GM10847 (cell line): ENCODE results near the gene SLC6A20.

ENCODE experiments used
- POLR2A ChIP-seq: IDR thresholded peaks from 2 replicates; pipeline ENCODE4 v1.6.1; 2011; ENCODE audit not compliant: insufficient read length; ENCODE audit errors: extremely low read depth

SLC6A20 gene

DNA sequence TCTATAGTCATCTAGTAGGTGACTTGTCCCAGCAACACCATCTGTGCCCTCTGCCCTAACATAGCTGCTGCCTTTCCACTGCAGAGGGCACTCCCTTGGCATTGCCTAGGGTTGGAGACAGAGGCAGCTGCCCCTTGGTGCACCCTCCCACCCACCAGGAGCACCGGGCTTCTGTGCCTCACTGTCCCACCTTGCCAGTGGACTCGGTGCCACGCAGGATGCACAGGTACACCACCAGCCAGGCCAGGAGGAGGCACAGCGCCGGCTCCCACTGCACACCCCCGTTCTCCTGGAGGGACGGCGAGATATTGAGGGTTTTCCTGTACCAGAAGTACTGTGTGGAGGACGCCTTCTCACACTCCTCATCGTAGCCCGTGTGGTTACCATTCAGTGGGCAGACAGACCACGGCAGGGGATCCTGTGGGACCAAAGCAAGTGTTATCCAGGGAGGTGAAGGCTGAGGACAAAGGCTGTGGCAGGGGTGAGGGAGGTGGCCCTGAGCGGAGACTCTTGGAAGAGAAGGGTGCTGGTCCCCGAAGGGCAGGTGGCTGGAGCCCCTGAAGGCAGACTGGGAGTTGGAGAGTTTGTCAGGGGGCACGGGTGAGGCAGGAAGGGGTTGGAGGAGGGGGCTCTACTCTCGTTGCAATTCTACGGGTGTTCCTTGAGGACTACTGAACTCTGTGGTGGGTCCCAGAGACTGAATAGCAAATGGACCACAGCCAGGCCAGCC is 20.6 kb downstream of the SLC6A20 start:
- TF ChIP-seq POLR2A = no peak

DNA sequence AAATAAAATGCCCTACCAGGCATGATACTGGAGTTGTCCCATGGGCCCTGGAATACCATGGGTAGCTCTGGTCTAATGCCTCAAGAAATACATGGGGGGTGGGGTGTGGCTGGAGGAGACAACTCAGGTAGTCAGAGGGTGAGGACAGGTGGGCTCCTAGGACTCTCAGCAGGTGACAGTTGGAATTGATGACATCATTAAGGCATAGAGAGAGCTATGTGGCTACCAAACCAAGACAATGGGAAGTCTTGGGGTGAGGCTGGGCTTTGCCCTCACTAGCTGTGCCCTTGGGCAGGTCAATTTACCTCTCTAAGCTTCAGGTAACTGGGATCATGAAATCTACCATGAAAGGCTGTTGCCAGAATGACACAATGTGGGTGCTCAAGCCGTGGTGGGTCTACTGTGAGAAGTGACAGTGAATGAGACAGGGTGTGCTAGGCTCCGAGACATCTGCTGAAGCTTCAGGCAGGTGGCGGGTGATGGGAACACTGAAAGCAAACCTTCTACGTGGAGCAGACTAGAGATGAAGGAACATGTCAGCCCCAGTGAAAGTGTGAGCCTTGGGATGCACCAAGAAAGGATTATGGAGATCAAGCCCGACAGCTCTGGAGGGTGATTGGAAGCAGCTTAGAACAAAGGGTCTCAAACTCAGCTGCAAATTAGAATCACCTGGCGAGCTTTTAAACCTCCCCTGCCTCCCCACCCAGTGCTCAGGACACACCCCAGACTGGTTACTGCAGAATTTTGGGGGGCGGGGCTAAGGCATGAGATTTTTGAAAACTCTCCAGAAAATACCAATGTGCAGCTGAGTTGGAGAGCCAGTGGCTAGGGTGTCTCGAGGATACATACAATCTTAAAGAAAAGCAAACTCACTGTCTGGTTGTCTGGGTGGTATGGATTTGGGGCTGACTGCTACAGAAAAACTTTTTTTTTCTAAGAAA is 21.5 kb downstream of the SLC6A20 start:
- no peak for TF ChIP-seq POLR2A

DNA sequence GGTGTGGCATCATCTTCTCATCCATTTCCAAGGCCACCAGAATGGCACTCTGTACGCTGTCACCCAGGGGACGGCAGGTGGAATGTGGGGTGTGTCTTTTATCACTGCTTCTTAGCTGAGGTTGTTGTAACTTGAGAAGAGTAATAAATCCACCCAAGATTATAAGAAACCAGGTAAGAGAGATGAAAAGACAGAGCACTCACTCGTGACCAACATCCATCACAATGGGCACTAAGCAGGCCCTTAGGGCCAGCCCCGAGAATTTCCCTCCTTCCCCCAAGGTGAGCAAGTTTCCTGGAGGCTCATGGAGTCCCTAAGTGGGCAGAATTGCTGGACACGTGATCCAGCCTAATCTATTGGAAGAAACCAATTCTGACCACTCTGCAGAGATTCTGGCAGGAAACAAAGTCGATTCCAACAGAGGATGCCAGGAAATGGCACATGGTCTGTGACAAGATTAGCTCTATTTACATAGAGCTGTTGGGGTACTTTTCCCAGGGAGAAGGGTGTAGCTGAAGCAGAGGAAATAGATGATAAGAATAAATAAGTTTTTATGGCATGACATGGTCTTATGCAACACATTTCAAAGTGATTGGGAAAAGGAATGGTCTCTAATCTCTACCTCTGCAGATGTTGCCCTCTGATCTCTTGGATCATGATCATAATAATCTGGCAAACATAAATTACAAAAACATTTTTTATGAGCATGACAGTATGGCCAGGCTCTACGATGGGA is 22.5 kb downstream of the SLC6A20 start:
- TF ChIP-seq POLR2A = no peak

GRCh38 chr3:45773072-45773471 is 23.3 kb downstream of the SLC6A20 start:
- no peak for TF ChIP-seq POLR2A

DNA sequence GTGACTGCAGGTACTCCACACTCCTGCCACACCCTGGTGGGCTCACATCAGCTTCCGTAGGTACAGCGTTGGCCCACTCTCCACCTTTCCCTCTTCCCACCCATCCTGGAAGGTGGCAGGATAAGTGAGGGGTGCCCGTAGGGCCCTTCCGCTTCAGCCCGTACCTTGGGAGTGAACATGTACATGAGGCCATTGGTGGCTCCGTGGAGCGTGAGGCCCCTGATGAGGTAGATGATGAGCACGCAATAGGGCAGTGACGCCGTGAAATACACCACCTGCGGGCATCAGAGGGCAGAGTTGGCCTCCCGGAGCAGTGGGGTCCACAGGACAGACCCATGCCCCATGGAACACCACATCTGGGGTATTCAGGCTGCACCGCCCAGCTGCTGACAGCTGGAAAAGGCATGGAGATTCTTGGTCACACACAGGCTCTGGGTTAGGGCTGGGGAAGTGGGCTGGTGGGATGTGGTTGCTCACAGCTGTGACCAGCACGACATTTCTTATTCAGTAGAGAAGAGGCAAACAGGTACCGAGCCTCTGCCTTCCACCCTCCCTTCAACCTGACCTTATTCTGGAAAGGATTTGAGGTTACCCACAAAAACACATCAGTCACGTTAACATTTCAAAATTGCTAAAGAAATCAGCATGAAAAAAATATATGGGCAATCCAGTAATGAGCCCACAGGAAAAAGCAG is 23.8 kb downstream of the SLC6A20 start:
- TF ChIP-seq POLR2A = no peak

- no peak for TF ChIP-seq POLR2A
Observed at GRCh38 chr3:45771831-45772230, 24.5 kb downstream of the SLC6A20 start.

GRCh38 chr3:45771166-45771775 is 25.1 kb downstream of the SLC6A20 start:
- no peak for TF ChIP-seq POLR2A

- no peak for TF ChIP-seq POLR2A
Observed at GRCh38 chr3:45765958-45766357, 30.4 kb downstream of the SLC6A20 start.

DNA sequence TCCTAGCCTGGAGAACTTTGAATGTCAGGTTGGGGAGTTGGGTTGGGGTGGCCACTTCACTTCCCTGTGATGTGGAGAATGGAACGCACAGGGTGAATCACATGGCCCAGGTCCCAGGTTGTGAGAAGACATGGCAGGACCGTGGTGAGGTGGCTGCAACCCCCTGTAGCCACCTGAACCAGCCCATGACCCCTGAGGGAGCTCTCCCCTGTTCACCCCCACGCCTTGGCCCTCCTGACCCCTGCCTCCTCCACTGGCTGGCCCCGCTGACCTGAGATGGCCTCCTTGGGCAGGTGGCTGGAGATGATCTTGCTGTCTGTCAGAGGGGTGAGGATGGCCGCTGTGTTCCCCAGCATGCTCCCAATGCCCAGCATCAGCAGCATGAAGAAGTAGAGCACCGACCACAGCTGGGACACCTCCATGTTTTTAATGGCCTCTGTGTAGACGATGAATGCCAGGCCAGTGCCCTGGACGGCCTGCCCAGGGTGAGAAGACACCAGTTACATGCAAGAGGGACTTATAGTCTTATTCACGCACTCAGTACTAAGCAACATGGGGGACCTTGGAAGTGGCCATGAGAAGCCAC is 31.0 kb downstream of the SLC6A20 start:
- TF ChIP-seq POLR2A = no peak

DNA sequence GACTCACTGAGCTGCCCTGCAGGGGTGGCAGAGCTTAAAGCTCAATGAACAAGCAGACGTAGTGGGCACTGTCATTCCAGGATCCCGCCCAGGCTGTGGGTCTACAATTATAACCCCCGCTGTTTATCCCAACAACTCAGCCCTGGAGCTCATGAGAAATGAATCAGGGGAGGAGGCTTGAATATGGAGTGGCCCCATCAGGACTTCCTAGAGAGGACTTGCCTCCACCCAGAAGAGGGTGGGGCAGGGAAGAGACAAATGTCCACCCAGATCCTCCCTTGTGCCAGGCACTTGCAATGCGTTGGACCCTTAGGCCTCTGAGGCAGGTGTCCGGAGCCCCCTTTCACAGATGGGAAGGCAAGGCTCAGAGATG is 33.0 kb downstream of the SLC6A20 start:
- no peak for TF ChIP-seq POLR2A

GRCh38 chr3:45762647-45763302 is 33.6 kb downstream of the SLC6A20 start:
- TF ChIP-seq POLR2A = no peak

GRCh38 chr3:45761831-45762230 is 34.5 kb downstream of the SLC6A20 start:
- no peak for TF ChIP-seq POLR2A

DNA sequence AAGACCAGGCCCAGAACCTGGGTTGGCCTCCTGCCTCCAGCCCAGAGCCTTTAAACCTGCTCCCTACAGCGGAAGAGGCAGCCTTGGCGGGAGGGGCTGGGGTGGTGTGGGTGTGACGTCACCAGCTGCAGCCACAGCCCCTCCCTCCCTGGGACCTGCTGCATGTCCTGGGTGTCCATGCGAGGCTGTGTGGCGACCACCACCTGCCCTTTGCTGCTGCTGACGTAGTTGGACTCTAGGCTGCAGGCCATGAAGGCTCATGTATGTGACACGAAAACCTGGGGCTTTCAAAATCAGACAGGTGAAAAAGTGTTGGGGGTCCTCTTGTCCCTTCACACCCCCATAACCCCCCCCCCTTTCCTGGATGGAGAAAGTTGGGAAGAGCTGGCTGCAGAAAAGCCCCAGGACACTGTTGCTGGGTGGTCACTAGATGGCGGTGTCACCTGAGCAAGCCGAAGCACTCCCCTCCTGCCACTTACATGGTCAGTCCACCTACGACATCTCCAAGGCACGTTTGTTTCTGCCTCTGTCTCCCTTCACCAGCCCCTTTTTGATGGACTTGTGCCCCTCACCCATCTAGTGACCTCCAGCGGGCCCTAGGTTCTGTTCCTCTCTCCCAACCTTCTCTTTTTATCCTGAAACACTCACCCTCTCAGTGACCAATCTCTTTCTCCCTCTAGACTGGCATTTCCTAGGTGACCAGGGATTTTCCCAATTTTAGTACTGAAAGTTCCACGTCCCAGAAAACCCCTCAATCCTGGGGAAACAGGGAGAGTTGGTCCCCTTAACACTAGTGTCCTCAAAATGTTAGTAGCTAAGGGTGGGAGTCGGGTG is 35.2 kb downstream of the SLC6A20 start:
- no peak for TF ChIP-seq POLR2A

DNA sequence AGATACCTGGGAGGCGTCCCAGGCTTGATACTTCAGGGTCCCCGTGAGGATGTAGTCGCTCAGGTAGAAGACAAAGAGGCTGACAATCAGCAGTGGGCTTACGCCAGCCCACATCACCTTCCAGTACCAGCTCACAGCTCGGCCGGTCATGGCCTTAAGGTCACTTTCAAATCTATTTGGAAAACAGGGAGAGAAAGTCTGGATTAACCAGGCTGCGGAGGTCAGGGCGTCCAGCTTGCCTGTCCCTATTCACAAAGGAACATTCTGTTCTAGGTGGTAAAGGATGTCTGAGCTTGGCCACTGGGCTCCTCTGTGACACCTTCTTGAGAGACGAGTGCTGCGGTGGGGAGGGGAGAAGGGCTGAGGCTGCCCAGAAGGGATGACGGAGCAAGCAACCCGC is 36.5 kb downstream of the SLC6A20 start:
- TF ChIP-seq POLR2A = no peak
